ENCODE results near the gene CAMSAP3.
A peak's percentile ranks its signal among the peaks of the same experiment; 100 is the strongest.

Gene CAMSAP3

DNA sequence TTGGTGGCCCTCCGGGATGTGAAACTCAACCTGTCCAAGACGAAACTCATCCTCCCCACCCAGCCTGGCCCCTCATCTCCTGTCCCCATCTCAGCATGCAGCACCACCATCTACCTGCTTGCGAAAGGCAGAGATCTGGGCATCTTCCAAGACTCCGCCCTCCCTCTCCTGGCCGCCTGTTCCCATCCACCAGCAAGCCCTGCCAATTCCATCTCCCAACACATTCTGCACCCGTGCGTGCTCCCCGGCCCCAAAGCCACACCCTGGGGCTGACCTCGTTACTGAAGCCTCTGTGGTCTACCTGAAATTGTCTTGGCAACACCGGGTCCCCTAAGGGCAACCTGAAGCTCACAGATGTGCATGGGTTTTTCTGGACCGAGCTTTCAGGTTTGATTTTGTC, 13.2 kb upstream of the CAMSAP3 start:
- Histone ChIP-seq H3K4me1 (no peaks in the 10 kb centered on the region), H2AFZ (no peak overlapping the region), H3K79me2 (no peaks in the 10 kb centered on the region), H3K27me3 (ENCODE audit: control insufficient read depth, insufficient read depth, low read length) (no peaks in the 10 kb centered on the region), H3K4me3 (ENCODE audit: low read depth, low read length) (no peak overlapping the region), H3K9ac (no peak overlapping the region), H3K27ac (no peak overlapping the region), H3K4me2 (ENCODE audit: low read length) (no peak overlapping the region), H3K9me3 (ENCODE audit: control insufficient read depth, low read length) (no peaks in the 10 kb centered on the region), H3K36me3 (ENCODE audit: control insufficient read depth, insufficient read depth, low read length) (no peaks in the 10 kb centered on the region)
- TF ChIP-seq, protein P1, sequence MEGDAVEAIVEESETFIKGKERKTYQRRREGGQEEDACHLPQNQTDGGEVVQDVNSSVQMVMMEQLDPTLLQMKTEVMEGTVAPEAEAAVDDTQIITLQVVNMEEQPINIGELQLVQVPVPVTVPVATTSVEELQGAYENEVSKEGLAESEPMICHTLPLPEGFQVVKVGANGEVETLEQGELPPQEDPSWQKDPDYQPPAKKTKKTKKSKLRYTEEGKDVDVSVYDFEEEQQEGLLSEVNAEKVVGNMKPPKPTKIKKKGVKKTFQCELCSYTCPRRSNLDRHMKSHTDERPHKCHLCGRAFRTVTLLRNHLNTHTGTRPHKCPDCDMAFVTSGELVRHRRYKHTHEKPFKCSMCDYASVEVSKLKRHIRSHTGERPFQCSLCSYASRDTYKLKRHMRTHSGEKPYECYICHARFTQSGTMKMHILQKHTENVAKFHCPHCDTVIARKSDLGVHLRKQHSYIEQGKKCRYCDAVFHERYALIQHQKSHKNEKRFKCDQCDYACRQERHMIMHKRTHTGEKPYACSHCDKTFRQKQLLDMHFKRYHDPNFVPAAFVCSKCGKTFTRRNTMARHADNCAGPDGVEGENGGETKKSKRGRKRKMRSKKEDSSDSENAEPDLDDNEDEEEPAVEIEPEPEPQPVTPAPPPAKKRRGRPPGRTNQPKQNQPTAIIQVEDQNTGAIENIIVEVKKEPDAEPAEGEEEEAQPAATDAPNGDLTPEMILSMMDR (IDR thresholded peaks at IDR 0.05) = no peak

DNA sequence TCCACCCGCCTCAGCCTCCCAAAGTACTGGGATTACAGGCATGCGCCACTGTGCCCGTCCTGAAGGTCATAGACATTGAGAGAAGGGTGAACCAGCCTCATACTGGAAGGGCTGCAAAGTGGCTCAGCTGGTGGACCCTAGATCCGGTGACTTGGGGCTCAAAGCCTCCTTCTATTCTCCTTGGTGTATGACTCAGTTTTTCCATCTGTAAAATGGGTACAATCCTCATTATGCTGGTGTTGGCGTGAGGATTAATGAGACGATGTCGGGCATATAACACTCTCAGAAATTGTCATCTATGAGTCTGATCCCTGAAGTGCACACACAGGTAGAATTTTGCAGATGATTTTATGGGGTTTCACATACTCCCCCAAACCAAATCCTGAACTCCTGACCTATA, 5.8 kb upstream of the CAMSAP3 start:
- no peak overlapping the region for H2AFZ ChIP-seq
- TF ChIP-seq, protein P1 (IDR thresholded peaks at IDR 0.05) = no peak
- H3K27ac ChIP-seq = no peak overlapping the region
- no peaks in the 10 kb centered on the region for H3K4me1 ChIP-seq
- H3K4me3 ChIP-seq (ENCODE audit: low read depth, low read length) = no peak overlapping the region
- H3K4me2 ChIP-seq (ENCODE audit: low read length) = no peak overlapping the region
- H3K27me3 ChIP-seq (ENCODE audit: control insufficient read depth, insufficient read depth, low read length) = no peaks in the 10 kb centered on the region
- H3K9ac ChIP-seq = no peak overlapping the region
- no peaks in the 10 kb centered on the region for H3K9me3 ChIP-seq (ENCODE audit: control insufficient read depth, low read length)
- no peaks in the 10 kb centered on the region for H3K79me2 ChIP-seq
- no peaks in the 10 kb centered on the region for H3K36me3 ChIP-seq (ENCODE audit: control insufficient read depth, insufficient read depth, low read length)

DNA sequence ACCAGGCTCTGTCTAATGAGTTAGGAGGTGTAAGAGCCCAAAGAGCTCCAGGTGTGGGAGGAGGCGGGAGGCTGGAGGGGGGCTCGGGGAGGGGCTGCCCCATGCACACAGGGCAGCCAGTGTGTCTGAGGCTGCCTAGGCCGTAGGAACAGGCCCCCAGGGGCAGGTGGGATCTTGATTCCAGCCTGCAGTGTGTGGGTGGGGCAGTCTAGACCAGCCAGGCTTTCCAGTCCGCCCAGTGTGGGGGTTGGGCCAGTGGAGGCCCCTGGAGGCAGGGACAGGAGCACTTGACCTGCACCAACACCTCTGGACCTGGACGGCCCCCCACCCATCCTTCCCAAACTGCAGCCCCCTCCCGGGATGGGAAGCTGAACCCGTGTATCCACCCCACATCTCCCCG, 5.4 kb upstream of the CAMSAP3 start:
- Histone ChIP-seq H3K4me2 (ENCODE audit: low read length) (no peak overlapping the region), H3K9me3 (ENCODE audit: control insufficient read depth, low read length) (no peaks in the 10 kb centered on the region), H3K4me1 (no peaks in the 10 kb centered on the region), H3K9ac (no peak overlapping the region), H3K79me2 (no peaks in the 10 kb centered on the region), H3K27me3 (ENCODE audit: control insufficient read depth, insufficient read depth, low read length) (no peaks in the 10 kb centered on the region), H2AFZ (no peak overlapping the region), H3K36me3 (ENCODE audit: control insufficient read depth, insufficient read depth, low read length) (no peaks in the 10 kb centered on the region), H3K27ac (no peak overlapping the region), H3K4me3 (ENCODE audit: low read depth, low read length) (no peak overlapping the region)
- TF ChIP-seq, protein P1 (IDR thresholded peaks at IDR 0.05) = no peak

GRCh38 chr19:7596211-7596937, 711 bp downstream of the CAMSAP3 start:
- Histone ChIP-seq H3K9me3 (ENCODE audit: control insufficient read depth, low read length) (no peaks in the 10 kb centered on the region), H3K36me3 (ENCODE audit: control insufficient read depth, insufficient read depth, low read length) (no peaks in the 10 kb centered on the region), H3K79me2 (no peaks in the 10 kb centered on the region), H2AFZ (peak overlapping the region; percentile 58), H3K4me2 (ENCODE audit: low read length) (peak overlapping the region; percentile 58), H3K9ac (peak overlapping the region; percentile 76), H3K4me1 (peaks cover 2% of the 10 kb centered on the region), H3K27ac (no peak overlapping the region), H3K4me3 (ENCODE audit: low read depth, low read length) (peak overlapping the region; percentile 43), H3K27me3 (ENCODE audit: control insufficient read depth, insufficient read depth, low read length) (no peaks in the 10 kb centered on the region)
- TF ChIP-seq, protein P1 (IDR thresholded peaks at IDR 0.05) = no peak

GRCh38 chr19:7597689-7598088, 2.0 kb downstream of the CAMSAP3 start:
- no peak overlapping the region for H2AFZ ChIP-seq

More at GRCh38 chr19:7597689-7598088, 2.0 kb downstream of the CAMSAP3 start:
- no peaks in the 10 kb centered on the region for H3K36me3 ChIP-seq (ENCODE audit: control insufficient read depth, insufficient read depth, low read length)
- TF ChIP-seq, protein P1 (IDR thresholded peaks at IDR 0.05) = no peak
- peaks cover 8% of the 10 kb centered on the region for H3K4me1 ChIP-seq
- no peaks in the 10 kb centered on the region for H3K79me2 ChIP-seq
- H3K27ac ChIP-seq = no peak overlapping the region
- H3K9ac ChIP-seq = no peak overlapping the region
- no peaks in the 10 kb centered on the region for H3K9me3 ChIP-seq (ENCODE audit: control insufficient read depth, low read length)
- H3K4me2 ChIP-seq (ENCODE audit: low read length) = no peak overlapping the region
- no peak overlapping the region for H3K4me3 ChIP-seq (ENCODE audit: low read depth, low read length)
- H3K27me3 ChIP-seq (ENCODE audit: control insufficient read depth, insufficient read depth, low read length) = no peaks in the 10 kb centered on the region
